Measurements from ENCODE around the gene OR11H7.

DNA sequence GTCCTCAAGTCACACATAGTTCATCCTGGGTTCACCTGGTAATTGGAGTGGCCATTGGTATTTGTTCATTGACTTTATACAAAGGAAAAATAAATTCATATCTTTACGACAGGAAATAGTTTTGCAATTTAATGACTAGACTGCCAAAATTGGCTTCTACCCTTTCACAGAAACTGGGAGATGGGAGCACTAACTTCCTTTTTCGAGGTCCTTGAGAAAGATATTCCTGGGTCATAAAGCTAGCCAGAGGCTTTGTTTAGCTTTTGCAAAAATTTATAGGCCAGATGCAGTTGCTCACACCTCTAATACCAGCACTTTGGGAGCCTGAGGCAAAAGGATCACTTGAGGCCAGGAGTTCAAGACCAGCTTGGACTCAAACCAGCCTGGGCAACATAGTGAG, 48.3 kb upstream of the OR11H7 start:
- TF ChIP-seq, protein P1, sequence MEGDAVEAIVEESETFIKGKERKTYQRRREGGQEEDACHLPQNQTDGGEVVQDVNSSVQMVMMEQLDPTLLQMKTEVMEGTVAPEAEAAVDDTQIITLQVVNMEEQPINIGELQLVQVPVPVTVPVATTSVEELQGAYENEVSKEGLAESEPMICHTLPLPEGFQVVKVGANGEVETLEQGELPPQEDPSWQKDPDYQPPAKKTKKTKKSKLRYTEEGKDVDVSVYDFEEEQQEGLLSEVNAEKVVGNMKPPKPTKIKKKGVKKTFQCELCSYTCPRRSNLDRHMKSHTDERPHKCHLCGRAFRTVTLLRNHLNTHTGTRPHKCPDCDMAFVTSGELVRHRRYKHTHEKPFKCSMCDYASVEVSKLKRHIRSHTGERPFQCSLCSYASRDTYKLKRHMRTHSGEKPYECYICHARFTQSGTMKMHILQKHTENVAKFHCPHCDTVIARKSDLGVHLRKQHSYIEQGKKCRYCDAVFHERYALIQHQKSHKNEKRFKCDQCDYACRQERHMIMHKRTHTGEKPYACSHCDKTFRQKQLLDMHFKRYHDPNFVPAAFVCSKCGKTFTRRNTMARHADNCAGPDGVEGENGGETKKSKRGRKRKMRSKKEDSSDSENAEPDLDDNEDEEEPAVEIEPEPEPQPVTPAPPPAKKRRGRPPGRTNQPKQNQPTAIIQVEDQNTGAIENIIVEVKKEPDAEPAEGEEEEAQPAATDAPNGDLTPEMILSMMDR (IDR thresholded peaks at IDR 0.05; ENCODE audit: low read length) = no peak
- no peak for TF ChIP-seq EZH2 (optimal IDR thresholded peaks at IDR 0.05; ENCODE audit: low read depth, low read length)
- no peak for TF ChIP-seq EZH2phosphoT487 (IDR thresholded peaks at IDR 0.05; ENCODE audit: low read length)
